Esophagus muscularis mucosa (tissue), 4 donors: Measurements from ENCODE around the gene EEPD1. TPM values are rescaled to one million over a fixed set of nuclear protein-coding genes. Genes with fewer than 3 reads are reported as not detected.

Source experiments
- DNase-seq: peaks from one replicate; pipeline ENCODE4 v3.0.0-alpha.2; 2017; ENCODE audit errors: extremely low spot score
- H3K27ac ChIP-seq, 4 donors: fragments of 200-600 bp; sonication (generic); replicated peaks in 1 of 4; 1 replicate in 3 of 4; 2 replicates in 1 of 4; pipeline ENCODE4 v1.5.1; 2016 to 2019; ENCODE audit warnings: mild to moderate bottlenecking in 1 of 4
- H3K27me3 ChIP-seq, 4 donors: fragments of 200-600 bp; sonication (generic); one replicate each; pipeline versions ENCODE4 v1.5.1 to v1.6.0; 2016 to 2019
- H3K36me3 ChIP-seq, 4 donors: fragments of 200-600 bp; sonication (generic); one replicate each; pipeline ENCODE4 v1.5.1; 2016 to 2019
- H3K4me1 ChIP-seq, 4 donors: fragments of 200-600 bp; sonication (generic); one replicate each; pipeline ENCODE4 v1.5.1; 2016 to 2019
- H3K4me3 ChIP-seq, 4 donors: fragments of 200-600 bp; sonication (generic); 1 replicate in 2 of 4; 2 replicates in 2 of 4; pipeline ENCODE4 v1.5.1; 2016 to 2019; ENCODE audit warnings: mild to moderate bottlenecking in 4 of 4, moderate library complexity in 1 of 4
- H3K9me3 ChIP-seq, 4 donors: fragments of 200-600 bp; sonication (generic); 1 replicate in 3 of 4; 2 replicates in 1 of 4; pipeline ENCODE4 v1.5.1; 2016 to 2019
- CTCF ChIP-seq, 3 experiments: fragments of 200-600 bp in 2 of 3; fragments of 450-650 bp in 1 of 3; sonication (generic) in 2 of 3; IDR thresholded peaks; one replicate each; pipeline ENCODE4 v1.5.1; 2017 to 2019; ENCODE audit warnings: antibody characterized with exemption in 3 of 3, mild to moderate bottlenecking in 2 of 3, moderate library complexity in 1 of 3
- EP300 ChIP-seq: sonication (generic); formaldehyde crosslinking; IDR thresholded peaks from one replicate; pipeline ENCODE4 v1.6.1; 2017; ENCODE audit warnings: antibody characterized with exemption
- POLR2A ChIP-seq: fragments of 450-650 bp; IDR thresholded peaks from one replicate; pipeline ENCODE4 v1.6.1; 2017; ENCODE audit warnings: antibody characterized with exemption, moderate library complexity, mild to moderate bottlenecking, low read depth
- POLR2AphosphoS5 ChIP-seq, 2 donors: sonication (generic); formaldehyde crosslinking; IDR thresholded peaks; one replicate each; pipeline ENCODE4 v1.6.1; 2017; ENCODE audit warnings: antibody characterized with exemption in 2 of 2
- whole genome bisulfite sequencing: methylation state at CpG from one replicate; pipeline ENCODE4 v1.1.5; 2018; 5-methylcytosine and 5-hydroxymethylcytosine counted together
- intact Hi-C: fragments of 100-400 bp; cut with DNase I; formaldehyde crosslinking; loops from one replicate; pipeline ENCODE4 v1.15.1; 2023
- total RNA-seq, 4 donors: library from RNA; depleted of rRNA; stranded (reverse); fragments of >200 nt; gene quantifications; one replicate each; pipeline versions ENCODE4 v1.1.0 to v1.2.1, GENCODE V29; 2016

Gene EEPD1
- total RNA-seq, 4 donors from 2014 or later: 18.7 to 27.9 (median 26.6) TPM

- Histone ChIP-seq H3K27me3 (no peaks in the 10 kb centered on the region), H3K9me3 (no peaks in the 10 kb centered on the region), H3K4me1 (peaks cover 46 to 84% (median 57%) of the 10 kb centered on the region in 4 donors), H3K36me3 (peaks cover 0 to 12% (median 6%) of the 10 kb centered on the region in 4 donors), H3K27ac (peak overlapping the region in 1 of 4 donors; percentile 18), H3K4me3 (no peak overlapping the region)
- 57% methylated on average over 1 of the region's 7 CpGs for WGBS
- TF ChIP-seq EP300 (no peak), POLR2AphosphoS5 (IDR thresholded peaks at IDR 0.05) (no peak), CTCF (IDR thresholded peaks at IDR 0.05) (no peak), POLR2A (no peak)
- intact Hi-C loops: loop anchor here (5.0 kb wide), 1 partner anchor 131 kb away; the partner anchor contains the start of gene EEPD1
- DNase-seq: no peak
Measured at GRCh38 chr7:36283711-36284130, 130.7 kb downstream of the EEPD1 start.

- Histone ChIP-seq H3K4me3 (no peak overlapping the region), H3K27ac (peak overlapping the region in 1 of 4 donors; percentile 18), H3K9me3 (no peaks in the 10 kb centered on the region), H3K36me3 (peaks cover 0 to 15% (median 6%) of the 10 kb centered on the region in 4 donors), H3K27me3 (no peaks in the 10 kb centered on the region), H3K4me1 (peaks cover 40 to 76% (median 50%) of the 10 kb centered on the region in 4 donors)
- WGBS: 90% methylated on average over 11 of the region's 19 CpGs
- DNase-seq: no peak
- intact Hi-C loops: loop anchor here (5.0 kb wide), 1 partner anchor 132 kb away; the partner anchor contains the start of gene EEPD1
- no peak for TF ChIP-seq POLR2A
Measured at GRCh38 chr7:36284456-36285090, 131.5 kb downstream of the EEPD1 start.

- Histone ChIP-seq H3K27ac (peak overlapping the region in 1 of 4 donors; percentile 21), H3K9me3 (no peaks in the 10 kb centered on the region), H3K36me3 (peaks cover 0 to 15% (median 6%) of the 10 kb centered on the region in 4 donors), H3K27me3 (no peaks in the 10 kb centered on the region), H3K4me1 (peaks cover 33 to 76% (median 50%) of the 10 kb centered on the region in 4 donors), H3K4me3 (no peak overlapping the region)
- WGBS: 65% methylated on average over 5 of the region's 9 CpGs
- no peak for DNase-seq
- TF ChIP-seq POLR2A: no peak
- no peak for TF ChIP-seq CTCF (IDR thresholded peaks at IDR 0.05)
- TF ChIP-seq POLR2AphosphoS5 (IDR thresholded peaks at IDR 0.05): no peak
- no peak for TF ChIP-seq EP300
- intact Hi-C loops: no loop called here
Measured at GRCh38 chr7:36285276-36285675, 132.2 kb downstream of the EEPD1 start.

DNA sequence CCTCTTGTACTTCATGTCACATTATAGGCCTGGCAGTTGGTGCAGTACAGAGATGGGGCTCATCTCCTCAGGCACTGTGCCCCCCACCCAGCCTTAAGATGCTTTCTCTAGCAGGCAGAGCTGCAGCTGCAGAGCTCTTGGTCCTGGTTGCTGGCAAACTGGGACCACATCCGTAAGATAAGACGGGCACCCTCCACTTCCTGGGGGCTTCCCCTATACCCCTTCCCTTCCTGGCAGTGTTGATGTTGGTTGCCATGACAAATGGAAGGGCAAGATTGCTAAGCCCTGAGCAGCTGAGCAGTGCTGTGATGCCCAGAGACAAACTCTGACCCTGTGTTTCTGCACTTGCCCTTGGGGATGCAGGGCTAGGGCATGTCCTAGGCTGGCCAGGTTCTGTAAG, 133.2 kb downstream of the EEPD1 start:
- peak overlapping the region in 2 of 4 donors; percentile 32 to 51 for H3K27ac ChIP-seq
- DNase-seq: no peak
- intact Hi-C loops: no loop called here
- H3K27me3 ChIP-seq: no peaks in the 10 kb centered on the region
- no CpG with 5 or more reads among the region's 2 CpGs for WGBS
- TF ChIP-seq POLR2A (no peak), POLR2AphosphoS5 (IDR thresholded peaks at IDR 0.05) (no peak), EP300 (no peak), CTCF (IDR thresholded peaks at IDR 0.05) (no peak)
- H3K4me1 ChIP-seq: peaks cover 23 to 76% (median 50%) of the 10 kb centered on the region in 4 donors
- H3K36me3 ChIP-seq: peaks cover 0 to 15% (median 6%) of the 10 kb centered on the region in 4 donors
- no peaks in the 10 kb centered on the region for H3K9me3 ChIP-seq
- no peak overlapping the region for H3K4me3 ChIP-seq

DNA sequence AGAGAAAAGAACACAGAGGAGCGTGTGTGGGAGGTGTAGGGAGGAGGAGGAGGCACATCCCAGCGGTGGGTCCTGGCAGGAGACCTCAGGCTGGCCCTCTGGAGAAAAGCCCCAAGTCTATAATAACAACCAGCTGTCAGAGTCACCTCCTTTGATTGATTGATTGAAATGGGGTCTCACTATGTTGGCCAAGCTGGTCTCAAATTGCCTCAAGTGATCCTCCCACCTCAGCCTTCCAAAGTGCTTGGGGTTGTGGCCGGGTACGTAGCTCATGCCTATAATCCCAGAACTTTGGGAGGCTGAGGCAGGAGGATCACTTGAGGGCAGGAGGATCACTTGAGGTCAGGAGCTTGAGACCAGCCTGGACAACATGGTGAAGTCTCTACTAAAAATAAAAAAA, 133.6 kb downstream of the EEPD1 start:
- H3K9me3 ChIP-seq: no peaks in the 10 kb centered on the region
- TF ChIP-seq POLR2AphosphoS5 (IDR thresholded peaks at IDR 0.05) (no peak), POLR2A (no peak), CTCF (IDR thresholded peaks at IDR 0.05) (no peak), EP300 (no peak)
- H3K27ac ChIP-seq: peak overlapping the region in 3 of 4 donors; percentile 32 to 51 (median 42)
- no peak for DNase-seq
- H3K27me3 ChIP-seq: no peaks in the 10 kb centered on the region
- H3K4me3 ChIP-seq: no peak overlapping the region
- H3K4me1 ChIP-seq: peaks cover 20 to 76% (median 50%) of the 10 kb centered on the region in 4 donors
- 91% methylated on average over 4 of the region's 4 CpGs for WGBS
- H3K36me3 ChIP-seq: peaks cover 0 to 15% (median 6%) of the 10 kb centered on the region in 4 donors
- intact Hi-C loops: no loop called here
